Measurements from ENCODE around the gene A4GALT. TPM values are rescaled to one million over a fixed set of nuclear protein-coding genes. Genes with fewer than 3 reads are reported as not detected.

A4GALT gene
- total RNA-seq, 1 experiment from 2014 or later: not detected

- DNase-seq: no peak
- no peaks in the 10 kb centered on the region for H3K9me3 ChIP-seq (ENCODE audit: low read length)
- H3K79me2 ChIP-seq (ENCODE audit: low read length): no peaks in the 10 kb centered on the region
- no peak overlapping the region for H3K4me2 ChIP-seq (ENCODE audit: low read depth, low read length, poor library complexity, severe bottlenecking)
- no peaks in the 10 kb centered on the region for H3K27me3 ChIP-seq (ENCODE audit: low read length)
- H3K4me3 ChIP-seq (ENCODE audit: low read length): no peak overlapping the region
- H3K9me2 ChIP-seq (replicated peaks; ENCODE audit: insufficient read depth, low read length): no peaks in the 10 kb centered on the region
- no peak overlapping the region for H3K9ac ChIP-seq (ENCODE audit: low read length)
- H4K20me1 ChIP-seq (ENCODE audit: insufficient read depth, low read depth, low read length): no peaks in the 10 kb centered on the region
- no peak overlapping the region for H3K27ac ChIP-seq (ENCODE audit: low read length)
- no peaks in the 10 kb centered on the region for H3K36me3 ChIP-seq (ENCODE audit: insufficient read depth, low read length)
- H2AFZ ChIP-seq (ENCODE audit: low read length): no peak overlapping the region
- H3K4me1 ChIP-seq (ENCODE audit: low read length): peaks cover 6% of the 10 kb centered on the region
Observed at GRCh38 chr22:42732081-42732480, 11.4 kb upstream of the A4GALT start.

GRCh38 chr22:42726811-42727210, 6.1 kb upstream of the A4GALT start:
- H4K20me1 ChIP-seq (ENCODE audit: insufficient read depth, low read depth, low read length): no peaks in the 10 kb centered on the region
- H2AFZ ChIP-seq (ENCODE audit: low read length): no peak overlapping the region
- no peak overlapping the region for H3K4me2 ChIP-seq (ENCODE audit: low read depth, low read length, poor library complexity, severe bottlenecking)
- H3K27me3 ChIP-seq (ENCODE audit: low read length): no peaks in the 10 kb centered on the region
- H3K9ac ChIP-seq (ENCODE audit: low read length): no peak overlapping the region
- no peaks in the 10 kb centered on the region for H3K9me3 ChIP-seq (ENCODE audit: low read length)
- H3K4me1 ChIP-seq (ENCODE audit: low read length): no peaks in the 10 kb centered on the region
- H3K9me2 ChIP-seq (replicated peaks; ENCODE audit: insufficient read depth, low read length): no peaks in the 10 kb centered on the region
- H3K36me3 ChIP-seq (ENCODE audit: insufficient read depth, low read length): no peaks in the 10 kb centered on the region
- no peaks in the 10 kb centered on the region for H3K79me2 ChIP-seq (ENCODE audit: low read length)
- no peak overlapping the region for H3K4me3 ChIP-seq (ENCODE audit: low read length)
- DNase-seq: no peak
- H3K27ac ChIP-seq (ENCODE audit: low read length): no peak overlapping the region

GRCh38 chr22:42725606-42726355, 5.1 kb upstream of the A4GALT start:
- H3K4me1 ChIP-seq (ENCODE audit: low read length): no peaks in the 10 kb centered on the region
- no peak overlapping the region for H3K9ac ChIP-seq (ENCODE audit: low read length)
- H4K20me1 ChIP-seq (ENCODE audit: insufficient read depth, low read depth, low read length): no peaks in the 10 kb centered on the region
- no peak overlapping the region for H3K27ac ChIP-seq (ENCODE audit: low read length)
- DNase-seq: no peak
- no peak overlapping the region for H3K4me2 ChIP-seq (ENCODE audit: low read depth, low read length, poor library complexity, severe bottlenecking)
- no peaks in the 10 kb centered on the region for H3K9me2 ChIP-seq (replicated peaks; ENCODE audit: insufficient read depth, low read length)
- no peaks in the 10 kb centered on the region for H3K79me2 ChIP-seq (ENCODE audit: low read length)
- no peaks in the 10 kb centered on the region for H3K27me3 ChIP-seq (ENCODE audit: low read length)
- H3K9me3 ChIP-seq (ENCODE audit: low read length): no peaks in the 10 kb centered on the region
- H3K36me3 ChIP-seq (ENCODE audit: insufficient read depth, low read length): no peaks in the 10 kb centered on the region
- no peak overlapping the region for H3K4me3 ChIP-seq (ENCODE audit: low read length)
- H2AFZ ChIP-seq (ENCODE audit: low read length): no peak overlapping the region

- H3K27me3 ChIP-seq (ENCODE audit: low read length): no peaks in the 10 kb centered on the region
- no peak overlapping the region for H3K27ac ChIP-seq (ENCODE audit: low read length)
- H3K4me1 ChIP-seq (ENCODE audit: low read length): peaks cover 3% of the 10 kb centered on the region; the same call in 1 of the 2 replicates
- no peaks in the 10 kb centered on the region for H4K20me1 ChIP-seq (ENCODE audit: insufficient read depth, low read depth, low read length)
- H3K9me2 ChIP-seq (replicated peaks; ENCODE audit: insufficient read depth, low read length): no peaks in the 10 kb centered on the region
- no peak overlapping the region for H3K4me2 ChIP-seq (ENCODE audit: low read depth, low read length, poor library complexity, severe bottlenecking)
- H3K9me3 ChIP-seq (ENCODE audit: low read length): no peaks in the 10 kb centered on the region
- no peak overlapping the region for H2AFZ ChIP-seq (ENCODE audit: low read length)
- H3K36me3 ChIP-seq (ENCODE audit: insufficient read depth, low read length): no peaks in the 10 kb centered on the region
- H3K9ac ChIP-seq (ENCODE audit: low read length): no peak overlapping the region
- DNase-seq: no peak
- H3K4me3 ChIP-seq (ENCODE audit: low read length): no peak overlapping the region
- no peaks in the 10 kb centered on the region for H3K79me2 ChIP-seq (ENCODE audit: low read length)
Observed at GRCh38 chr22:42724062-42724461, 3.4 kb upstream of the A4GALT start.

- H3K27ac ChIP-seq (ENCODE audit: low read length): no peak overlapping the region
- no peak overlapping the region for H3K9ac ChIP-seq (ENCODE audit: low read length)
- H3K9me2 ChIP-seq (replicated peaks; ENCODE audit: insufficient read depth, low read length): no peaks in the 10 kb centered on the region
- H3K79me2 ChIP-seq (ENCODE audit: low read length): no peaks in the 10 kb centered on the region
- H3K4me2 ChIP-seq (ENCODE audit: low read depth, low read length, poor library complexity, severe bottlenecking): no peak overlapping the region
- no peaks in the 10 kb centered on the region for H3K36me3 ChIP-seq (ENCODE audit: insufficient read depth, low read length)
- no peaks in the 10 kb centered on the region for H3K27me3 ChIP-seq (ENCODE audit: low read length)
- no peaks in the 10 kb centered on the region for H3K9me3 ChIP-seq (ENCODE audit: low read length)
- H2AFZ ChIP-seq (ENCODE audit: low read length): no peak overlapping the region
- peaks cover 22% of the 10 kb centered on the region for H3K4me1 ChIP-seq (ENCODE audit: low read length)
- DNase-seq: no peak
- H4K20me1 ChIP-seq (ENCODE audit: insufficient read depth, low read depth, low read length): no peaks in the 10 kb centered on the region
- H3K4me3 ChIP-seq (ENCODE audit: low read length): no peak overlapping the region
Observed at GRCh38 chr22:42721045-42721434, 370 bp upstream of the A4GALT start.

- H3K9ac ChIP-seq (ENCODE audit: low read length): no peak overlapping the region
- no peaks in the 10 kb centered on the region for H3K27me3 ChIP-seq (ENCODE audit: low read length)
- no peaks in the 10 kb centered on the region for H4K20me1 ChIP-seq (ENCODE audit: insufficient read depth, low read depth, low read length)
- no peak overlapping the region for H3K4me3 ChIP-seq (ENCODE audit: low read length)
- no peaks in the 10 kb centered on the region for H3K9me2 ChIP-seq (replicated peaks; ENCODE audit: insufficient read depth, low read length)
- no peak for DNase-seq
- H3K4me2 ChIP-seq (ENCODE audit: low read depth, low read length, poor library complexity, severe bottlenecking): no peak overlapping the region
- H3K36me3 ChIP-seq (ENCODE audit: insufficient read depth, low read length): no peaks in the 10 kb centered on the region
- no peaks in the 10 kb centered on the region for H3K79me2 ChIP-seq (ENCODE audit: low read length)
- H3K4me1 ChIP-seq (ENCODE audit: low read length): peaks cover 23% of the 10 kb centered on the region
- no peak overlapping the region for H2AFZ ChIP-seq (ENCODE audit: low read length)
- no peaks in the 10 kb centered on the region for H3K9me3 ChIP-seq (ENCODE audit: low read length)
- no peak overlapping the region for H3K27ac ChIP-seq (ENCODE audit: low read length)
Observed at GRCh38 chr22:42719656-42720262, 911 bp downstream of the A4GALT start.

GRCh38 chr22:42719133-42719532, 1.5 kb downstream of the A4GALT start:
- H3K27me3 ChIP-seq (ENCODE audit: low read length): no peaks in the 10 kb centered on the region
- H3K4me3 ChIP-seq (ENCODE audit: low read length): no peak overlapping the region
- no peak overlapping the region for H3K27ac ChIP-seq (ENCODE audit: low read length)
- H3K9ac ChIP-seq (ENCODE audit: low read length): no peak overlapping the region
- no peak overlapping the region for H2AFZ ChIP-seq (ENCODE audit: low read length)
- DNase-seq: no peak
- no peaks in the 10 kb centered on the region for H4K20me1 ChIP-seq (ENCODE audit: insufficient read depth, low read depth, low read length)
- H3K9me2 ChIP-seq (replicated peaks; ENCODE audit: insufficient read depth, low read length): no peaks in the 10 kb centered on the region
- H3K79me2 ChIP-seq (ENCODE audit: low read length): no peaks in the 10 kb centered on the region
- H3K9me3 ChIP-seq (ENCODE audit: low read length): no peaks in the 10 kb centered on the region
- H3K4me1 ChIP-seq (ENCODE audit: low read length): peaks cover 23% of the 10 kb centered on the region
- H3K4me2 ChIP-seq (ENCODE audit: low read depth, low read length, poor library complexity, severe bottlenecking): no peak overlapping the region
- H3K36me3 ChIP-seq (ENCODE audit: insufficient read depth, low read length): no peaks in the 10 kb centered on the region

- H3K9ac ChIP-seq (ENCODE audit: low read length): no peak overlapping the region
- no peak for DNase-seq
- peaks cover 23% of the 10 kb centered on the region for H3K4me1 ChIP-seq (ENCODE audit: low read length)
- H4K20me1 ChIP-seq (ENCODE audit: insufficient read depth, low read depth, low read length): no peaks in the 10 kb centered on the region
- no peak overlapping the region for H3K27ac ChIP-seq (ENCODE audit: low read length)
- no peaks in the 10 kb centered on the region for H3K27me3 ChIP-seq (ENCODE audit: low read length)
- H3K79me2 ChIP-seq (ENCODE audit: low read length): no peaks in the 10 kb centered on the region
- no peak overlapping the region for H2AFZ ChIP-seq (ENCODE audit: low read length)
- no peaks in the 10 kb centered on the region for H3K9me2 ChIP-seq (replicated peaks; ENCODE audit: insufficient read depth, low read length)
- H3K9me3 ChIP-seq (ENCODE audit: low read length): no peaks in the 10 kb centered on the region
- H3K4me2 ChIP-seq (ENCODE audit: low read depth, low read length, poor library complexity, severe bottlenecking): no peak overlapping the region
- no peaks in the 10 kb centered on the region for H3K36me3 ChIP-seq (ENCODE audit: insufficient read depth, low read length)
- no peak overlapping the region for H3K4me3 ChIP-seq (ENCODE audit: low read length)
Observed at GRCh38 chr22:42717197-42717928, 3.3 kb downstream of the A4GALT start.

Data from Karpas-422 (cell line).